A549 (cell line): Measurements from ENCODE around the gene TAF10. TPM values are rescaled to one million over a fixed set of nuclear protein-coding genes. Genes with fewer than 3 reads are reported as not detected.

Experiments used
- ATAC-seq, 2 experiments: fragments of 200-7000 bp in 1 of 2; fragments of >200 bp in 1 of 2; cut with Nextera tagmentation in 1 of 2; cut with Tn5 transposase in 1 of 2; 3 replicates each; pipeline versions ENCODE4 v1.8.0 to v1.9.1; 2018 to 2020; ENCODE audit warnings: mild to moderate bottlenecking in 1 of 2, moderate library complexity in 1 of 2
- CTCF ChIA-PET: fragments of 300-600 bp; sonication (Branson Sonifier 250); formaldehyde crosslinking; extraction: SDS; loops from one replicate; lab custom pipeline; 2021; ENCODE audit warnings: antibody characterized with exemption, inconsistent platforms; lab: Yijun Ruan, JAX
- POLR2A ChIA-PET: fragments of 350-600 bp; formaldehyde crosslinking; extraction: SDS; loops from one replicate; lab custom pipeline; 2021; ENCODE audit warnings: antibody characterized with exemption, inconsistent platforms; lab: Yijun Ruan, JAX
- DNase-seq, 2 experiments: peaks; one replicate each; pipeline versions ENCODE4 v3.0.0 to v3.0.0-alpha.2; 2011 to 2016; ENCODE audit warnings: low read depth in 1 of 2, low spot score in 1 of 2
- FAIRE-seq: peaks from 2 replicates; lab custom pipeline; 2011; peaks lifted over from hg19 to GRCh38; lab: Jason Lieb, UNC
- H3K27ac ChIP-seq, 2 experiments: fragments of >200 bp; sonication (Bioruptor Twin); formaldehyde crosslinking; 3 replicates each; pipeline ENCODE4 v1.5.1; 2016 to 2017
- H3K4me1 ChIP-seq: fragments of >200 bp; sonication (Bioruptor Twin); formaldehyde crosslinking; 3 replicates; pipeline ENCODE4 v1.6.1; 2016
- H3K4me2 ChIP-seq: fragments of >200 bp; sonication (Bioruptor Twin); formaldehyde crosslinking; 3 replicates; pipeline ENCODE4 v1.6.1; 2016
- H3K4me3 ChIP-seq: fragments of >200 bp; sonication (Bioruptor Twin); formaldehyde crosslinking; 3 replicates; pipeline ENCODE4 v1.5.1; 2016
- H3K9me3 ChIP-seq: fragments of >200 bp; sonication (Bioruptor Twin); formaldehyde crosslinking; 3 replicates; pipeline ENCODE4 v1.6.1; 2016
- BHLHE40 ChIP-seq: IDR thresholded peaks from 2 replicates; pipeline ENCODE4 v1.6.1; 2012; ENCODE audit warnings: low read depth, low read length, inconsistent platforms
- CEBPB ChIP-seq, 2 experiments: fragments of >200 bp in 1 of 2; sonication (Bioruptor Twin) in 1 of 2; formaldehyde crosslinking in 1 of 2; IDR thresholded peaks; 2 replicates each; pipeline ENCODE4 v1.6.1; 2012 to 2016
- CHD2 ChIP-seq: fragments of 150-350 bp; IDR thresholded peaks from 2 replicates; pipeline ENCODE4 v1.6.1; 2014; ENCODE audit warnings: low read length; ENCODE audit not compliant: partially characterized antibody
- EHMT2 ChIP-seq: fragments of 200-600 bp; sonication (generic); IDR thresholded peaks from 2 replicates; pipeline ENCODE4 v1.6.1; 2016; ENCODE audit warnings: antibody characterized with exemption, low read depth, mild to moderate bottlenecking, moderate library complexity
- ELK1 ChIP-seq: fragments of 150-350 bp; IDR thresholded peaks from 2 replicates; pipeline ENCODE4 v1.6.1; 2014; ENCODE audit warnings: low read depth, mild to moderate bottlenecking, low read length
- ESRRA ChIP-seq: fragments of 150-350 bp; IDR thresholded peaks from 2 replicates; pipeline ENCODE4 v1.6.1; 2014; ENCODE audit warnings: mild to moderate bottlenecking, low read length, borderline replicate concordance
- FOSB ChIP-seq: fragments of 250-450 bp; sonication (Bioruptor Pico); IDR thresholded peaks from 2 replicates; pipeline ENCODE4 v1.5.0; 2020; ENCODE audit warnings: mild to moderate bottlenecking, moderate library complexity
- GATA3 ChIP-seq: IDR thresholded peaks from 2 replicates; pipeline ENCODE4 v1.6.1; 2012; ENCODE audit warnings: borderline replicate concordance
- HEYL ChIP-seq: fragments of 250-450 bp; sonication (Bioruptor Pico); IDR thresholded peaks from 2 replicates; pipeline ENCODE4 v1.8.0; 2021; ENCODE audit warnings: mild to moderate bottlenecking, moderate library complexity
- HMGXB4 ChIP-seq: fragments of 250-450 bp; sonication (Bioruptor Pico); IDR thresholded peaks from 2 replicates; pipeline ENCODE4 v1.5.0; 2021; ENCODE audit warnings: mild to moderate bottlenecking, moderate library complexity, borderline replicate concordance
- JUNB ChIP-seq: fragments of >200 bp; sonication (Bioruptor Twin); formaldehyde crosslinking; IDR thresholded peaks from 2 replicates; pipeline ENCODE4 v1.6.1; 2016
- KDM5A ChIP-seq: fragments of 200-600 bp; sonication (generic); IDR thresholded peaks from 2 replicates; pipeline ENCODE4 v1.6.1; 2016; ENCODE audit warnings: antibody characterized with exemption, mild to moderate bottlenecking
- MAX ChIP-seq: IDR thresholded peaks from 2 replicates; pipeline ENCODE4 v1.6.1; 2012
- MAZ ChIP-seq: fragments of 150-350 bp; IDR thresholded peaks from 2 replicates; pipeline ENCODE4 v1.6.1; 2014; ENCODE audit warnings: antibody characterized with exemption, low read depth, low read length, borderline replicate concordance
- POLR2AphosphoS2 ChIP-seq: conservative IDR thresholded peaks from 2 replicates; pipeline ENCODE4 v1.6.1; 2012; ENCODE audit warnings: low read length, improper control_type of control experiment, inconsistent platforms
- RCOR1 ChIP-seq: fragments of 150-350 bp; IDR thresholded peaks from 2 replicates; pipeline ENCODE4 v1.6.1; 2014; ENCODE audit warnings: antibody characterized with exemption, low read length, low read depth
- USF2 ChIP-seq: fragments of 450-650 bp; IDR thresholded peaks from 2 replicates; pipeline ENCODE4 v1.6.1; 2014; ENCODE audit warnings: antibody characterized with exemption
- ZFP36 ChIP-seq: fragments of 450-650 bp; IDR thresholded peaks from 2 replicates; pipeline ENCODE4 v1.6.1; 2014; ENCODE audit warnings: borderline replicate concordance; ENCODE audit not compliant: partially characterized antibody
- WGBS: methylation state at CpG from one replicate; pipeline ENCODE4 v1.1.6; 2017; ENCODE audit errors: missing lambda C conversion rate; 5-methylcytosine and 5-hydroxymethylcytosine counted together
- polyA plus RNA-seq, 4 experiments: library from polyadenylated mRNA; depleted of rRNA in 3 of 4; stranded (reverse); fragments of >200 nt; fragmentation: RNase III in 1 of 4; extraction: RNeasy Plus Mini Kit Qiagen cat#74134 plus additional on column Dnase treatment in 1 of 4; gene quantifications; 2 replicates in 3 of 4; 3 replicates in 1 of 4; pipeline ENCODE4 v1.2.3, GENCODE V29; 2011 to 2017
- TF ChIP-seq, protein P1 (sequence below): fragments of >200 bp; sonication (Bioruptor Twin); formaldehyde crosslinking; IDR thresholded peaks from 2 replicates; pipeline ENCODE4 v1.6.1; 2016
- TF ChIP-seq, protein P2 (sequence below): fragments of 250-450 bp; sonication (Bioruptor Pico); IDR thresholded peaks from 2 replicates; pipeline ENCODE4 v1.5.0; 2020; ENCODE audit warnings: low read depth, mild to moderate bottlenecking, moderate library complexity

The TAF10 gene
- polyA plus RNA-seq, 2 of the 4 experiments (the other 2 are of a cell fraction), result 135 to 174 TPM

- CTCF ChIA-PET, result interaction anchor here (0.6 to 1.7 kb wide), 4 partner anchors 15 to 274 kb away, joined by 3 to 4 read pairs (median 4); partner anchors contain the start of gene MRPL17
- DNase-seq, result no peak
- no peak for FAIRE-seq
- Histone ChIP-seq H3K4me3 (no peak overlapping the region), H3K4me1 (no peaks in the 10 kb centered on the region), H3K4me2 (no peak overlapping the region), H3K27ac (no peak overlapping the region), H3K9me3 (no peaks in the 10 kb centered on the region)
- no peak for TF ChIP-seq GATA3
- no peak for TF ChIP-seq HMGXB4 (CRISPR knock-in tag)
- TF ChIP-seq ZFP36, result no peak
- no peak for TF ChIP-seq JUNB
- TF ChIP-seq BHLHE40, result no peak
- no peak for TF ChIP-seq ELK1
- TF ChIP-seq, protein P1, sequence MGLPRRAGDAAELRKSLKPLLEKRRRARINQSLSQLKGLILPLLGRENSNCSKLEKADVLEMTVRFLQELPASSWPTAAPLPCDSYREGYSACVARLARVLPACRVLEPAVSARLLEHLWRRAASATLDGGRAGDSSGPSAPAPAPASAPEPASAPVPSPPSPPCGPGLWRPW, result no peak
- no peak for TF ChIP-seq KDM5A
- no peak for TF ChIP-seq CHD2
- TF ChIP-seq POLR2AphosphoS2, result no peak
- TF ChIP-seq ESRRA, result no peak
- no peak for TF ChIP-seq HEYL
- no peak for ATAC-seq
- WGBS, result 65% methylated on average over 1 of the region's 1 CpG
- POLR2A ChIA-PET, result no interaction called here
Observed at GRCh38 chr11:6653097-6653496, 41.1 kb upstream of the TAF10 start.

DNA sequence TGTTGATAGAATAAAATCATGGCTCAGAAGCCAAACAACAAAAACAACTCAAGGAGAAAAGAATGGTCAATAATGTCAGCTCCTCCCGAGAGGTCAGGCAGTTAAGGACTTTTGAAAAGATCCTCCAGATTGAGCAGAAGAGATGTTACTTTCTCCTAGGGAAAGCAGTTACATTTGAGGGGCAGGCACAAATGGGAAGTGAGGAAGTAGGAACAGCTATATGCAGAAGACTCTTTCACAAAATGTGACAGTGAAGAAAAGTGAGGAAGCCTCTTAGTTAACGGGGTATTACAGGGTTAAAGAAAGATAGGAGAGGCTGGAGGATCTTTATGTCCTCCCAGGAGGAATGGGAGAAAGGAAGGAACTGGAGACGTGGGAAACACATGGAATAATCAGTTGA lies 40.2 kb upstream of the TAF10 start:
- DNase-seq, result no peak
- 15% methylated on average over 3 of the region's 3 CpGs for WGBS
- CTCF ChIA-PET, result interaction anchor here (0.6 to 1.7 kb wide), 4 partner anchors 16 to 84 kb away, joined by 3 to 6 read pairs (median 4); partner anchors contain the start of gene MRPL17
- H3K9me3 ChIP-seq, result no peaks in the 10 kb centered on the region
- no peak overlapping the region for H3K4me2 ChIP-seq
- H3K4me1 ChIP-seq, result no peaks in the 10 kb centered on the region
- ATAC-seq, result no peak
- H3K27ac ChIP-seq, result no peak overlapping the region
- POLR2A ChIA-PET, result no interaction called here
- no peak for TF ChIP-seq MAZ
- TF ChIP-seq USF2, result no peak
- TF ChIP-seq RCOR1, result no peak
- no peak for TF ChIP-seq FOSB (CRISPR knock-in tag)
- TF ChIP-seq MAX, result no peak
- TF ChIP-seq EHMT2, result no peak
- TF ChIP-seq CEBPB (IDR thresholded peaks at IDR 0.05), result no peak
- TF ChIP-seq, protein P2, sequence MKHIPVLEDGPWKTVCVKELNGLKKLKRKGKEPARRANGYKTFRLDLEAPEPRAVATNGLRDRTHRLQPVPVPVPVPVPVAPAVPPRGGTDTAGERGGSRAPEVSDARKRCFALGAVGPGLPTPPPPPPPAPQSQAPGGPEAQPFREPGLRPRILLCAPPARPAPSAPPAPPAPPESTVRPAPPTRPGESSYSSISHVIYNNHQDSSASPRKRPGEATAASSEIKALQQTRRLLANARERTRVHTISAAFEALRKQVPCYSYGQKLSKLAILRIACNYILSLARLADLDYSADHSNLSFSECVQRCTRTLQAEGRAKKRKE (CRISPR knock-in tag), result no peak
- no peak for FAIRE-seq
- no peak overlapping the region for H3K4me3 ChIP-seq
